Measurements from ENCODE around the gene PLG. TPM values are rescaled to one million over a fixed set of nuclear protein-coding genes. Genes with fewer than 3 reads are reported as not detected.
"Not testable (repeated sequence)": the region's sequence is repeated elsewhere in the genome, so short reads cannot be mapped to it uniquely, and the experiment has no call there.

The PLG gene
- total RNA-seq, 1 donor from 2014 or later: 0.30 TPM

DNA sequence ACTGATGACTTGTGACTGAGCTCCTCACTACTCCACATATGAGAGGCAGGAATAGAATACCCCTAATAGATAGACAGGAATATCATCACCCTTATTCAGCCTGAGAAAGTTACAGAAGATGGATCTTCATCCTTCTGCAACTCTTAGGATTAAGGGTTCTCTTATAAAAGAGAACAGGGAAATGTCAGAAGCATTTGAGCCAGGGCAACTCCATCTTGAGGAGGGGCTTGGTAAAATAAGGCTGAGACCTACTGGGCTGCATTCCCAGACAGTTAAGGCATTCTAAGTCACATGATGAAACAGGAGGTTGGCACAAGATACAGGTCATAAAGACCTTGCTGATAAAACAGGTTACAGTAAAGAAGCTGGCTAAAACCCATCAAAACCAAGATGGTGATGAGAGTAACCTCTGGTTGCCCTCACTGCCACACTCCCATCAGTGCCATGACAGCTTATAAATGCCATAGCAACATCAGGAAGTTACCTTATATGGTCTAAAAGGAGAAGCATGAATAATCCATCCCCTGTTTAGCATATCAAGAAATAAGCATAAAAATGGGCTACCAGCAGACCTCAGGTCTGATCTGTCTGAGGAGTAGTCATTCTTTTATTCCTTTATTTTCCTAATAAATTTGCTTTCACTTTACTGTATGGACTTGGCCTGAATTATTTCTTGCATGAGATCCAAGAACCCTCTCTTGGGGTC, 97.9 kb downstream of the PLG start:
- H3K36me3 Mint-ChIP-seq (ENCODE audit: low read depth): peaks cover 7% of the 10 kb centered on the region
- H3K27me3 Mint-ChIP-seq (ENCODE audit: low read depth): no peaks in the 10 kb centered on the region
- no peaks in the 10 kb centered on the region for H3K4me1 Mint-ChIP-seq
- no peak overlapping the region for H3K4me3 Mint-ChIP-seq
- DNase-seq (ENCODE audit: low read depth, low spot score): no peak
- TF ChIP-seq CTCF (conservative IDR thresholded peaks at IDR 0.05): no peak
- no peak overlapping the region for H3K27ac Mint-ChIP-seq (ENCODE audit: unreplicated experiment)
- peaks cover 11% of the 10 kb centered on the region for H3K9me3 Mint-ChIP-seq

- TF ChIP-seq CTCF (conservative IDR thresholded peaks at IDR 0.05): no peak
- H3K9me3 Mint-ChIP-seq: peaks cover 11% of the 10 kb centered on the region
- H3K36me3 Mint-ChIP-seq (ENCODE audit: low read depth): peaks cover 7% of the 10 kb centered on the region
- H3K27ac Mint-ChIP-seq (ENCODE audit: unreplicated experiment): no peak overlapping the region
- no peaks in the 10 kb centered on the region for H3K27me3 Mint-ChIP-seq (ENCODE audit: low read depth)
- no peaks in the 10 kb centered on the region for H3K4me1 Mint-ChIP-seq
- no peak for DNase-seq (ENCODE audit: low read depth, low spot score)
- no peak overlapping the region for H3K4me3 Mint-ChIP-seq
Measured at GRCh38 chr6:160801418-160801817, 99.4 kb downstream of the PLG start.

- H3K27ac Mint-ChIP-seq (ENCODE audit: unreplicated experiment); H3K4me1 Mint-ChIP-seq; DNase-seq (ENCODE audit: low read depth, low spot score); H3K27me3 Mint-ChIP-seq (ENCODE audit: low read depth); H3K4me3 Mint-ChIP-seq; H3K36me3 Mint-ChIP-seq (ENCODE audit: low read depth): not testable (repeated sequence)
- H3K9me3 Mint-ChIP-seq: peaks cover 13% of the 10 kb centered on the region
Measured at GRCh38 chr6:160802049-160802448, 100.0 kb downstream of the PLG start.

Other genes with a start within 250 kb of the PLG start
- 0.43 and 0.65 TPM in 2 replicates for gene LPA, start 38.0 kb upstream of the PLG start, total RNA-seq

All from neural crest cell (in vitro differentiated cells).